ENCODE results near the gene TNKS1BP1.
"Not testable (repeated sequence)": the region's sequence is repeated elsewhere in the genome, so short reads cannot be mapped to it uniquely, and the experiment has no call there.

The TNKS1BP1 gene

GRCh38 chr11:57288771-57289579, 35.8 kb downstream of the TNKS1BP1 start:
- H3K4me3 ChIP-seq (ENCODE audit: low read depth, low read length) = no peak overlapping the region
- DNase-seq (ENCODE audit: low read depth) = peak; percentile 70

GRCh38 chr11:57287884-57288283, 36.9 kb downstream of the TNKS1BP1 start:
- TF ChIP-seq CTCF (conservative IDR thresholded peaks at IDR 0.05; ENCODE audit: low read depth, low read length) = no peak
- no peak overlapping the region for H3K4me3 ChIP-seq (ENCODE audit: low read depth, low read length)

More at GRCh38 chr11:57288771-57289579, 35.8 kb downstream of the TNKS1BP1 start:
- TF ChIP-seq CTCF (conservative IDR thresholded peaks at IDR 0.05; ENCODE audit: low read depth, low read length) = no peak

GRCh38 chr11:57283231-57283990, 41.3 kb downstream of the TNKS1BP1 start:
- TF ChIP-seq CTCF (conservative IDR thresholded peaks at IDR 0.05; ENCODE audit: low read depth, low read length) = no peak
- no peak for DNase-seq (ENCODE audit: low read depth)
- no peak overlapping the region for H3K4me3 ChIP-seq (ENCODE audit: low read depth, low read length)

More at GRCh38 chr11:57287884-57288283, 36.9 kb downstream of the TNKS1BP1 start:
- no peak for DNase-seq (ENCODE audit: low read depth)

GRCh38 chr11:57281546-57281945, 43.2 kb downstream of the TNKS1BP1 start:
- H3K4me3 ChIP-seq (ENCODE audit: low read depth, low read length) = not testable (repeated sequence)

GRCh38 chr11:57279116-57279515, 45.6 kb downstream of the TNKS1BP1 start:
- peak; percentile 73 for DNase-seq (ENCODE audit: low read depth)
- TF ChIP-seq CTCF (conservative IDR thresholded peaks at IDR 0.05; ENCODE audit: low read depth, low read length) = no peak
- H3K4me3 ChIP-seq (ENCODE audit: low read depth, low read length) = no peak overlapping the region

More at GRCh38 chr11:57281546-57281945, 43.2 kb downstream of the TNKS1BP1 start:
- DNase-seq (ENCODE audit: low read depth) = not testable (repeated sequence)

- no peak for TF ChIP-seq CTCF (conservative IDR thresholded peaks at IDR 0.05; ENCODE audit: low read depth, low read length)
- no peak overlapping the region for H3K4me3 ChIP-seq (ENCODE audit: low read depth, low read length)
- no peak for DNase-seq (ENCODE audit: low read depth)
Observed at GRCh38 chr11:57278721-57279095, 46.0 kb downstream of the TNKS1BP1 start.

GRCh38 chr11:57277845-57278720, 46.7 kb downstream of the TNKS1BP1 start:
- H3K4me3 ChIP-seq (ENCODE audit: low read depth, low read length) = peak overlapping the region; percentile 18
- peak; percentile 86 for DNase-seq (ENCODE audit: low read depth)
- peak; percentile 87 for TF ChIP-seq CTCF (conservative IDR thresholded peaks at IDR 0.05; ENCODE audit: low read depth, low read length)

Measured in choroid plexus epithelial cell (primary cell).